Midbrain (tissue), 1 donor: ENCODE results near the gene ASPM.
"Not testable (repeated sequence)": the region's sequence is repeated elsewhere in the genome, so short reads cannot be mapped to it uniquely, and the experiment has no call there.

ENCODE experiments used
- DNase-seq: peaks from one replicate; lab custom pipeline; 2025; lab: John Stamatoyannopoulos, UW

Gene ASPM

DNA sequence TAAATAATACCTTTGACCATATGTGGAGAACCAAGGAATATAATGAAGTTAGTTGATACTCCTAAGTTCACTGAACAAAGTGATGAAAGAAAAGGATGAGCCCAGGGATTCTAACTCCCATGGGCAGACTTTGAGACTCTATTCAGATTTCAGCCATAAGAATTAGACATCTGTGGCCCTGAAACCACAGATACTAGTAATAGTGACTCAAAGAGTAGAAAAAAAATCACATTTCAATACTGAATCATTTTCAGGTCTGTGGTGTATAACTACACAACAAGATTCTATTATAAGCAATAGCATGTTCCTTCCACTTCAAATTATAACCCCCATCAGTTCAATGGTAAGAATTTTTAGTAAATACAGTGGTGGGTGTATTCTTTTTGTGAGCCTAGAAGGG lies 63.0 kb downstream of the ASPM start:
- no peak for DNase-seq

DNA sequence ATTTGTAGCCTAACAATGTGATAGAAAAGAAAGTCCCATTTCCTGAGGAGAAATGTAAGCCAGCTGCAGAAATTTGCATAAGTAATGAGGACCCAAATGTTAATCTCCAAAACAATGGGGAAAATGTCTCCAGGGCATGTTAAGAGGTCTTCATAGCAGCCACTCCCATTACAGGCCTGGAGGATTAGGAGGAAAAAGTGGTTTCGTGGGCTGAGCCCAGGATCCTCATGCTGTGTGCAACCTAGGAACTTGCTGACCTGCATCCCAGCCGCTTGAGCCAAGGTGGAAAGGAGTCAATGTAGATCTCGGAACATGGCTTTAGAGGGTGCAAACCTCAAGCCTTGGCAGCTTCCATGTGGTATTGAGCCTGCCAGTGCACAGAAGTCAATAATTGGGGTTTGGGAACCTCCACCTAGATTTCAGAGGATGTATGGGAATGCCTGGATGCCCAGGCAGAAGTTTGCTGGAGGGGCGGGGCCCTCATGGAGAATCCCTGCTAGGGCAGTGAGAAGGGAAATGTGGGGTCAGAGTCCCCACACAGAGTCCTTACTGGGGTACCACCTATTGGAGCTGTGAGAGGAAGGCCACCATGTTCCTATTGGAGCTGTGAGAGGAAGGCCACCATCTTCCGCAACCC lies 65.2 kb downstream of the ASPM start:
- no peak for DNase-seq

DNA sequence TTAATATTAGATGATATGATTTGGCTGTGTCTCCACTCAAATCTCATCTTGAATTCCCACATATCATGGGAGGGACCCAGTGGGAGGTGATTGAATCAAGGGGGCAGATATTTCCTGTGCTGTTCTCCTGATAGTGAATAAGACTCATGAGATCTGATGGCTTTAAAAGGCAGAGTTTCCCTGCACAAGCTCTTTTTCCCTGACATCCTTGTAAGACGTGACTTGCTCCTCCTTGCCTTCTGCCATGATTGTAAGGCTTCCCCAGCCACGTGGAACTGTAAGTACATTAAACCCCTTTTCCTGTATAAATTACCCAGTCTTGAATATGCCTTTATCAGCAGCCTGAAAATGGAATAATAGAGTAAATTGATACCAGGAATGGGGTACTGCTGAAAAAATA lies 66.1 kb downstream of the ASPM start:
- no peak for DNase-seq

DNA sequence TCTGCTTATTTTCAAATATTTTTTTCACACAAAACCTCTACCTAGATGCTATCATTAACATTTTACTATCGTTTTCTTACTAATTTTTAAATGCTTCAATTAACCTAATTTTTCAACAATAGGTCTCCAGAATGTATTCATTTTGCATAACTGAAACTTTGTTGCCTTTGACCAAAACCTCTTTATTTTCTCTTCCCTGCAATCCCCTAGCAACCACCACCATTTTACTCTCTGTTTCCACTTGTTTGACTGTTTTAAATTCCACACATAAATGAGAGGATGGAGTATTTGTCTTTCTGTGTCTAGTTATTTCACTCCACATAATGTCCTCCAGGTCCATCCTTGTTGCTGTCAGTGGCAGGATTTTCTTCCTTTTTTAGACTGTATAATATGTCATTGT lies 69.9 kb downstream of the ASPM start:
- DNase-seq: no peak

DNA sequence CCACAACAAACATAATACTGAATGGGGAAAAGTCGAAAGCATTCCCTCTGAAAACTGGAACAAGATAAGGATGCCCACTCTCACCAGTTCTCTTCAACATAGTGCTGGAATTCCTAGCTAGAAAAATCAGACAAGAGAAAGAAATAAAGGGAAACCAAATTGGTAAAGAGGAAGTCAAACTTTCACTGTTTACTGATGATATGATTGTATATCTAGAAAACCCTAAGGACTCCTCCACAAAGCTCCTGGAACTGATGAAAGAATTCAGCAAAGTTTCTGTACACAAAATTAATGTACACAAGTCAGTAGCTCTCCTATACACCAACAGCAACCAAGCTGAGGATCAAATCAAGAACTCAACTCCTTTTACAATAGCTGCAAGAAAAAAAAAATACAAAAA lies 72.5 kb downstream of the ASPM start:
- no peak for DNase-seq

DNA sequence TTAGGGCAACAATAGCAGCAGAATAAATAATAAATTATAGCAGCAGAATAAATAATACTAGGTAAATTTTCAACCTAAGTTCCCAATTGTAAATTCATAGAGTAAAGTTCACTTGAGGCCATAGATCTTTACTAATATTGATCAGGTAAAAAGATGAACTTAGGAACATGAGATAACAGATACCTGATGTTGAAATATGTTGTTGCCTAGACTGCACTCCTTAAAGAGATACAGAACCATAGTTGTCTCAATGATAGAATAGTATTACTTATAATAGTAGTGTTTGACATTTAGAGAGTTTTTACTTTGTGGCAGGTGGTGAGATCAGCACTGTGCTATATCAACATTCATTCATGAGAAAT lies 79.0 kb downstream of the ASPM start:
- no peak for DNase-seq

DNA sequence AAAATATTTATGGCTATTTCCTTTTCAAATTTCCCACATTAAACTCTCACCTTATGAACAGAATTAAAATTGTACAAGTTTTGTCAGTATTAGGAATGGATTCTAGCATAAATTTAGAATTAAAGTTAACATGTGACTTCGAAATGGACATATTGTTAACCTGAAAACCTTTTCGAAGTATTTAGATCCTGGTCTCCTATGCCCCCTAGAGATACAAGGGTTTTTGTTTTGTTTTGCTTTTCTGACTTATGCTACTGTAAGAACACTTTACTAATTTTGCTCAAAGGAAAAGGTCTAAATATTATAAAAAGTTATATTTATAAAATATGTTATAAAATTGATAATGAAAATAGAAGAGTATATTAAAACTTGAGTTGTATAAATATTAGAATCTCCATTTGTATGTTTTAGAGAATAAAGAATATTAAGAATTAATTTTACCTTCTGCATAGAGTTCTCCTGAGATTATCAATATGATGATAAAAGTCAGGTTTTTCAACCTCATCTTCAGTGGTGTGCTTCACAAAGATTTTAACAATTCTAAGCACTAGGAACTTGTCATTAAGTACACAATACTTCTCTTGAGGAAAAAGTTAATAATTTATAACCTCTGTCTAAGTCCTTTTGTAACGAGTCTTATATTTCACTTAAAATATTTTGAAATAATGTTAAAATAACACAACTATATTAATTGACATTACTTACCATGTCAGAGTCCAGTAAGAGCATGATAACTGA lies 79.6 kb downstream of the ASPM start, which contains the start of gene F13B:
F13B (minus strand) TSS at position 542 of the 738 bp plus-strand sequence; CDS start at position 505, 37 bp downstream.
- DNase-seq: no peak

DNA sequence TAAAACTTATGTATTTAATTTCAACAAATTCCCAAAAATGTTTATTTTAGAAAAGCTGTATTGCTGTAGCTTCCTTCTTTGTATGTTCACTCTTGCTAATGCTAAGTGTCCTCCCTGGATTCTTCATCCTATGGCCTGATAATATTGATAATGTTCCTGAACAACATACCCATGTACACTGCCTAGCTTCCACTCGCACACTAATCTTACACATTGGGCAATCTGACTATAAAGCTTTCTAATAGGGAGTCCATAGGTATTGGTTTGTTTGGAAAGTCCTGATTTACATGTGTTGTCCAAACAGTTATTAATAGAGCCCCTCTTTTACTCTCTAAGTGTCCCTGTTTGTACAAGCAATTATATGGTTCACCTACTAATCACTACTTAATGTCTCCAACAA lies 80.2 kb downstream of the ASPM start:
- no peak for DNase-seq

DNA sequence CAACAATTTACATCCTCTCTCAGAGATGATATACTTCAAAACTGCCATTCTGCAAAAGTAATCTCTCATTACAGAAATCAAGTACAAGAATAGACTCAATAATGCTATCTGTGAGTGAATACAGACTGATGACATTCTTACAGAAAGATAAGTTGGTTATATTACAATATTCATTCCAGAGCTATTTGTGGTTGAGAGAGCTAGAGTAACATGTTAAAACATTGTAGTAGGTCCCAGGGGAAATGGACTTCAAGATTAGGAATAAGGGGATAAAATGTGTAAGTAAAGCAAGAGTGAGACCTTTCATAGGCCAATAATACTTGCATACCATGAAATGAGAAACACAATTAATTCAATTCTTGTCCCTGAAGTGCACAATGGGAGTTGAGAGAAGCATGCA lies 80.9 kb downstream of the ASPM start:
- DNase-seq: no peak

DNA sequence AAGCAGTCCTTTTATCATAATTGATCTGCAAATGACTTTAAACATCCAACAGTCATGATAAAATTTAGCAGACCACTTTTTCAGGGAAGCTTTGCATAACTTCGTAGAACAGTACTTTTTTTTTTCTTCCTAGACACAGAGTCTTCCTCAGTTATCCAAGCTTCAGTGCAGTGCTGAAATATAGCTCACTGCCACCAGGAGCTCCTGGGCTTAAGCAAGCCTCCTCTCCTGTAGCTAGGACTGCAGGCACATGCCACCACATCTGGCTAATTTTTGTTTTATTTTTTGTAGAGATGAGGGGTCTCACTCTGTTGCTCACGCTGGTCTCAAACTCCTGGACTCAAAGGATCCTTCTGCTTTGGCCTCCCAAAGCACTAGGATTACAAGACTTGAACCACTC lies 83.3 kb downstream of the ASPM start:
- no peak for DNase-seq

DNA sequence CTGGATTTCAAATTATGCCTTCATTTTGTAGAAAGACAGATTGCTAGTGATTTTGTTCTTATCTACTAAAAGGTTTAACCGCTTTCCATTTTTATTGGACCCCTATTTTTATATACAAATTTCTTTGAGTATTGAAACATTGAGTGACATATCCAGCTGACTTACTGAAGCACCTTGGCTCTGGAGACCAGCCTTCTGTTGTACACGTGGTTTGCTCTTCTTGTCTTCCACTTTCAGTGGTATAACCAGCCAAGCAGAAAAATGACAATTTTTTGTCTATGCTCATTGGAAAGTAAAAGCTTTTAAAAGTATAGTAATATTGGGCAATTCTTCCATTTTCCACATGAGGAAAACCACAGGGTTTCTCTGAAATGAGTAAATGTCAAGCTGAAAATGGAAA lies 83.8 kb downstream of the ASPM start:
- no peak for DNase-seq

DNA sequence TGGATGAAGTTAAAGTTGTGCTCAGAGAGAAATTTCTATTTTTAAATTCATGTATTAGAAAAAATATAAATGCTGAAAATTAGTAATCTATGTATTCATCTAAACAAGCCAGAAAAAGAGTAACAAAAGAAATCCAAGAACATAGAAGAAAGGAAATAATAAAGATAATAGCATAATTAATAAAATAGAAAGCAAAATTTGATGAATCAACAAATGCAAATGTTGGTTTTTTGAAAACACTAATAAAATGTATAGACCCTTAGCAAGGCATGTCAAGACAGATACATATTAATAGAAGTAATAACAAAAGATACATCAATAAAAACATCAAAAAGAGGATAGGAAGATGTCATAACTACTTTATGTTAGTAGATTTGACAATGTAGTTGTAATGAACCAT lies 97.4 kb downstream of the ASPM start:
- DNase-seq: no peak

DNA sequence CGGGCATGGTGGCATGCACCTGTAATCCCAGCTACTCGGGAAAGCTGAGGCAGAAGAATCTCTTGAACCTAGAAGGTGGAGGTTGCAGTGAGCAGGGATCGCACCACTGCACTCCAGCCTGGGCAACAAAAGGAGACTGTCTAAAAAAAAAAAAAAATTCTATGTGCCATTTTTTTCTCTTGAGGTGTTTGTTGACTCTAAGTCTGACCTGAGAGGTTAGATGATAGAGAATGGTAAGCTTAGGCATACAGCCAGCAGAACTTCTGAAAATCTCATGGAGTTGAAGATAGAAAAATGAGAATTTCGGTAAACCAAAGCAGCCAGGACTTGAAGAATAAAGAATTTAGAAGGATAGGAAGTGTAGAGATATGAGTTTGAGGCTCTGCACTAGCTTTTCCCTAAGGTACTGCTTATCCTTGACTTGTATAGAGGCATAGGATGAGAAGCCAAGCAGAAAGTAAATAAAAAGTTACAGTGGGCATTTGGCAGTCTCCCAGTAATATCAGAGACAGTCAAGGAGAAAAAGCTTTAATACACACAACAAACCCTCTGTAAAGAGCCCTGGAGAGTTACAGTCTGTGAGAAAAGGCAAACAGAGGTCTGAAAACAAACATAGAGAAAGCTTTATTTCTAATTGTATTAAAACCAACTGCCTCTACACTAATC lies 103.7 kb downstream of the ASPM start:
- no peak for DNase-seq

DNA sequence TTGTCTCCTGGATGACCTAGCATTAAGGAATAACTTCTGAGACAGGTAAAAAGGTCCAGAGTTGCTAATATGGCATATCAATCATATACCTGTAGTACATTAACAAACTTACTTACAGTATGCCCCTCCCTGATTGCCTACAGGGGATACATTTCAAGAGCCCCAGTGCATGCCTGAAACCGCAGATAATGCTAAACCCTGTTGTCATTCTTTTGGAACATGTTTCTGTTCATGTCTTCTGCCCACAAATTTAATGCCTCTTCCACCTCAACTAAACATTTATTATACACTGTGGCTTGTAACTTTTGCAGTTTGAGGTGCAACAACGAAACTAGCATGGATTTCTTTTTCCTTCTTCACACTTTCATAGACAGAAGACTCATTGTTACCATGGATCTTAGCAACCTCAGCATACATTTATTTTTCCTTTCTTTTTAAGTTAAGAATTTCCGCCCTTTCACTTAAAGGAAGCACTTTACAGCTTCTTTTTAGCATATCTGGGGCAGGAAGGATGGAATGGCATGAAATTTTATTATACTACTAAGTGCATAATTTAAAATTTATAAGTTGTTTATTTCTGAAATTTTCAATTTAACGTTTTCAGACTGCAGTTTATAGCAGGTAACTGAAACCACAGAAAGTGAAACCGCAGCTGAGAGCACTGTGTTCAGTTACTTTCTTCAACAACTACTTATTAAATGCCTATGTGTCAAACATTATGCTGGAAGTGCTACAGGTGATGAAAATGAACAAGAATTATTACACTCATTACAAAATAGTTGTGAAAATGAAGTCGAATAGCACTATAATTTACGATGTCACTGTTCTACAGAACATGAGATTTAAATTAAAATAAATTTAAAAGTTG lies 104.7 kb downstream of the ASPM start:
- DNase-seq: no peak

DNA sequence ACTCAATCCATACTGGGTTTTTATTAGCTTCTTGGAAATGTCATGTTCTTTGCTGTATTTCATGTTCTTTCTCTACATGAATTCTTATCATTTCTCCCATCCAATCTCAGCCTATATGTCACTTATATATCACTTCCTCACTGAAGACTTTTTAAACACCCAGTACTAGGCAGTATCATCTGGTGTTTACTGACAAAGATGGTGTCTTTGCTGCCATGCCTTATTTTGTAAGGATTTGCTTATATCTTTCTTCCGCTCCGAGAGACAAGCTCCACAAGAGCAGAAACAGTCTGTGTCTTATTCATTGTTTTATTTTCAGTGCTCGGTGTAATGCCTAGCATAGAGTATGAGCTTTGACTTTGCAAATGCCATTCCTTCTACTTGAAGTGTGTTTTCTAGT lies 109.6 kb downstream of the ASPM start:
- no peak for DNase-seq

DNA sequence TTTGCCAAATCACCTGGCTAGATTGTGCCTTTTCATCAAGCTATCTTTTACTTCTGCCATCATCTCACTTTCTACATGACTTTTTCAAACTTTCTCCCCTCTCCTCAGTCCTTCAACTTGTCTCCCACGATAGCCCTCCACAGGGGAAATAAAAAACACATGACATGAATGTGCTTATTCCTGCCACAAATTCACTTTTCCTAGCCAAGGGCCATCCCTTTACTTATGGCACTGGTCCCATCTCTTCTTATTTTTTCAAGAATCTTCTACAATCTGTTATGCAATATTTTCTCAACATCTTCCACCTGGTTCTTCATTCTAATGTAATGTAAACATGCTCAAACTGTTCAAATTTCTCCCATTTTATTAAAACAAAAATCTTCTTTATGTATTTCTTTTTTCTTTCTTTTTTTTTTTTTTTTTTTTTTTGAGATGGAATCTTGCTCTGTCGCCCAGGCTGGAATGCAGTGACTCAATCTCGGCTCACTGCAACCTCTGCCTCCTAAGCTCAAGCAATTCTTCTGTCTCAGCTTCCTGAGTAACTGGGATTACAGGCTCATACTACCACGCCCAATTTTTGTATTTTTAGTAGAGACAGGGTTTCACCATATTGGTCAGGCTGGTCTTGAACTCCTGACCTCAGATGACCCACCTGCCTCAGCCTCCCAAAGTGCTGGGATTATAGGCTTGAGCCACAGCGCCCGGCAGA lies 111.7 kb downstream of the ASPM start:
- DNase-seq: not testable (repeated sequence)
